ENCODE results near the gene DNAJB6.

DNAJB6 gene

GRCh38 chr7:157336383-157337315 lies at the start of gene DNAJB6:
Gene DNAJB6, plus strand, starts transcription at chr7:157337004. Its CDS starts 21,569 bp downstream, at chr7:157358573.
- DNase-seq: peak; percentile 23 to 95 (median 85)

- DNase-seq: no peak
These were observed 45.3 kb upstream of the DNAJB6 start for GRCh38 chr7:157291404-157292080.

GRCh38 chr7:157292258-157292657 lies 44.5 kb upstream of the DNAJB6 start:
- DNase-seq: no peak

- DNase-seq: no peak
These were observed 43.9 kb upstream of the DNAJB6 start for GRCh38 chr7:157292770-157293412.

- no peak for DNase-seq
These were observed 43.4 kb upstream of the DNAJB6 start for GRCh38 chr7:157293413-157293788.

- DNase-seq: no peak
These were observed 42.0 kb upstream of the DNAJB6 start for GRCh38 chr7:157294773-157295172.

DNA sequence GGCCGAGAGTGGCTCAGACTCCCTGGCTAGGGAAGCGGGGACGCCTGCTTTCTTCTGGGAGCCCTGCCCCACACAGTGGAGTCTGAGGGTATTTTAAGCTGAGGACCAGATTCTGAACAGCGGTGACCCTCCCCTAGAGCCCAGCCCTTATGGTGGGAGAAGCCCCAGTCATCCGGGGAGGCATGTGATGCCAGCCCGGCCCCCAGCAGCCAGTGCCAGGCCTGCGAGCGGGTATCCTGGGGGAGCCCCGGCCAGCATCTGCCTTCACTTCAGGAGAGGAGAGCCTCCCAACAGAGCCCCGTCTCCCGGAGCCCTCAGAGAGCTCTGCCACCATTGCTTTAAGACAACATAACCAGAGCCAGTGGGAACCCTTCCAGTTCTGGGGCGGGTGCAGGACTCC lies 41.5 kb upstream of the DNAJB6 start:
- no peak for DNase-seq

GRCh38 chr7:157297185-157297584 lies 39.6 kb upstream of the DNAJB6 start:
- no peak for DNase-seq

GRCh38 chr7:157299317-157299612 lies 37.5 kb upstream of the DNAJB6 start:
- no peak for DNase-seq

- no peak for DNase-seq
These were observed 37.0 kb upstream of the DNAJB6 start for GRCh38 chr7:157299613-157300368.

- DNase-seq: no peak
These were observed 36.4 kb upstream of the DNAJB6 start for GRCh38 chr7:157300369-157300825.

DNA sequence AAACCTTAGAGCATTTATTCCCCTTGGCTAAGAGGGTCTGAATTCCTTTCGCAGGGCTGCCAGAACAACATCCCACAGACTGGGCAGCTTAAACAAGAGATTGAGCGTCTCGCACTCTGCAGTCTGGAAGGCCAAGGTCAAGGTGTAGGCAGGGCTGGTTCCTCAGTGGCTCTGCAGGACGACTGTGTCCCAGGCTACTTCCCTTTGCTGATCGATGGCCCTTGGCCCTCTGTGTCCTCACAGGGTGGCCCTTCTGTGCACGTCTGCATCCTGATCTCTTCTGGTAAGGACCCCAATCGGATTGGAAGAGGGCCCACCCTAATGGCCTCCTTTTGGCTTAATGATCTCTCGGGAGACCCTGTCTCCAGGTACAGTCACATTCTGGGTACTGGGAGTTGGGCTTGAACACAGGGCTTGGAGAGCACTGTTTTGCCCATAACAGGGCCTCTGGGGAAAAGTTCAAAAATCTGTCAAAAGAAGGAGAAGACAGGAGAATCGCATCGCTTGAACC lies 35.1 kb upstream of the DNAJB6 start:
- no peak for DNase-seq

- no peak for DNase-seq
These were observed 29.7 kb upstream of the DNAJB6 start for GRCh38 chr7:157306846-157307838.

GRCh38 chr7:157309988-157310668 lies 26.7 kb upstream of the DNAJB6 start:
- peak in 11 of 56 donors; percentile 14 to 54 (median 22) for DNase-seq

DNA sequence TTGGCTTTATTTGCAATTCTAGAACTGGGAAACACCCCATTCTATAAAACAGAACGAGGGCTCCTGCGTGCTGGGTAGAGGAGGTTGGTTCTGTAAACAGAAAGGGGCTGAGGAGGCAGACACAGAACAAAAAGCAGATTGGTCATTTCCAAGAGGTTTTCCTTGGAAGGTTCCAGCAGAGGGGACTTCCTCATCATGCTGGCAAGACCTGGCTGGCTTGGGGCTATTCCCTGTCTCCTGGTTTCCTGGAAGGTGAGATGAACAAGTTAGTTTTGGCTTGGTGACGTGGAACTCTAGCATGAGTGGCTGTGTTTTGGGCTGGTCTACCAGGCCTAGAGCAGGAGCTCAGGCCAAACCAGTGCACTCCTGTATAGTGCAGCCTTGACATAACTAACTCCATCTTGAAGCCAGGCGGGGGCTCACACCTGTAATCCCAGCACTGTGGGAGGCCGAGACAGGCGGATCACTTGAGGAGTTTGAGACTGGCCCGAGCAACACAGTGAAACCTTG lies 26.1 kb upstream of the DNAJB6 start:
- DNase-seq: peak in 1 of 56 donors; percentile 15

DNA sequence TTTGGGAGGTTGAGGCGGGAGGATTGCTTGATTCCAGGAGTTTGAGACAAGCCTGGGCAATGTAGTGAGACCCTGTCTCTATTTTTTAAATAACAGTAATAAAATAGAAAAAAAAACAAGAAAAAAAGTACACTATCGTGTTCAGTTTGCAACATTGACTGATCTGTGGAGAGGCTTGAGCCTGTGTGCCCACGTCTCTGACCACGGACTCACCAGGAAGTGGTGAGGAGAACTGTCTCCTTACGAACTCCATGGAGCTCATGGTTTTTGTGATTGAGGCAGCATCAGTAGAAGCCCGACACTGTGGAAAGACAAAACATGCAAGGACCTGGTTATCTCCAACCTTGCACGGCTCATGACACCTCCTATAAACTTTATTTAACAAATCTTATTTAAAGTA lies 23.9 kb upstream of the DNAJB6 start:
- no peak for DNase-seq

- DNase-seq: no peak
These were observed 23.2 kb upstream of the DNAJB6 start for GRCh38 chr7:157313645-157314044.

GRCh38 chr7:157318015-157318706 lies 18.6 kb upstream of the DNAJB6 start:
- peak in 8 of 56 donors; percentile 7 to 31 (median 14) for DNase-seq
